Measurements from ENCODE around the gene TAS2R1.

TAS2R1 gene

GRCh38 chr5:9630251-9630650 is at the start of gene TAS2R1:
TAS2R1 (minus strand) TSS chr5:9630351; CDS start chr5:9630032, 319 bp downstream.
- no peak for DNase-seq

DNA sequence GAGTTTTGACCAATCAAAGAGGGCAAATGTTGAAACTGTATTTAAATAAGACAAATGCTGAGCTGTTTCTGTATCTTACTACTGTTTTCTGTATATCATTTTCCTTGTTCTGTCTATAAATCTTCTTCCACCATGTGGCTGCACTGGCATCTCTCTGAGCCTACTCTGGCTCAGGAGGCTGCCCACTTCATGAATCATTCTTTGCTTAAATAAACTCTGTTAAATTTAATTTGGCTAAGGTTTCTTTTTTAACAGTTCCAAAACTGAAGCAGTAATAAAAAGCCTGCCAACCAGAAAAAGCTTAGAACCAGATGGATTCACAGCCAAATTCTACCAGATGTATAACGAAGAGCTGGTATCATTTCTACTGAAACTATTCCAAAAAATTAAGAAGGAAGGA is 40.2 kb upstream of the TAS2R1 start:
- DNase-seq = no peak

DNA sequence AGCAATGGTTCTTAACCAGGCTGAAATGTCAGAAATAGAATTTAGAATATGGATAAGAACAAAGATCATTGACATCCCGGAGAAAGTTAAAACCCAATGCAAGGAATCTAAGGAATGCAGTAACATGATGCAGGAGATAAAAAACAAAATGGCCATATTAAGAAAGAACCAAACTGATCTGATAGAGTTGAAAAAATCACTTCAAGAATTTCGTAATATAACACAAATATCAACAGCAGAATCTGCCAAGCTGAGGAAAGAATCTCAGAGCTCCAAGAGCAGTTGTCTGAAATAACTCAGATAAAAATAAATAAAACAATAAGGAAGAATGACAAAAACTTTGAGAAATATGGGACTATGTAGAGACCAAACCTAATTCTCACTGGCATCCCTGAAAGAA is 37.8 kb upstream of the TAS2R1 start:
- no peak for DNase-seq

GRCh38 chr5:9663891-9664290 is 33.7 kb upstream of the TAS2R1 start:
- no peak for DNase-seq

DNA sequence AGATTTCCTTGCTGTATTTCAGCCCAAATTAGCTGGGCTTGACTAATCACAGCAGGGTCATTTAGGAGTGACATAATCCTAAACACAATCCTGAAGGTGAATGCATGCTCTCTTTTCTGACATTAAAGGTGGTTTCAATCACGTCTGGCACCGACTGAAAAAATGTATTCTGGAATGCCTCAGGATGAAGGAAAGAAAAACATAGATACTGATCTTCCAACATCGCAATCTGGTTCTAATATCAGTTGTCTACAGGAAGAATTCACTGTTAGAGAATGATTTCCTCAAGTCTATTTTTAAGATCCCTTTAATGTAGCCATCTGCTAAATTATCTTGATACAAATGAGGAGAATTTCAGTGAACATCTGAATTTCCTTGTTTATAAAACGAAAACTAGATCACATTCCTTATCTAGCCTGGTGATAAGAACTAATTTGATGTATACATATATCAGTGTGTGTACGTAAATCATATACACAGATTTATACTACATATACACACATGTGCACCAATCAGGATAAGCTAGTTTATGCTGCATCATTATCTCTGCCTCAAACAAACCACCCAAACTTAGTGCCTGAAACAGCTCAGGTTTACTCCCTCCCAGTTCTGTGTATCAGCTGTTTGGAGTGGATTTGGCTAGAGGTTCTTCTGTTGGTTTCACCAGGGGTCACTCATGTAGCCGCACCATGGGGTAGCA is 31.3 kb upstream of the TAS2R1 start:
- DNase-seq = no peak

- no peak for DNase-seq
Observed at GRCh38 chr5:9658706-9659105, 28.6 kb upstream of the TAS2R1 start.

GRCh38 chr5:9657819-9658218 is 27.7 kb upstream of the TAS2R1 start:
- DNase-seq = no peak

DNA sequence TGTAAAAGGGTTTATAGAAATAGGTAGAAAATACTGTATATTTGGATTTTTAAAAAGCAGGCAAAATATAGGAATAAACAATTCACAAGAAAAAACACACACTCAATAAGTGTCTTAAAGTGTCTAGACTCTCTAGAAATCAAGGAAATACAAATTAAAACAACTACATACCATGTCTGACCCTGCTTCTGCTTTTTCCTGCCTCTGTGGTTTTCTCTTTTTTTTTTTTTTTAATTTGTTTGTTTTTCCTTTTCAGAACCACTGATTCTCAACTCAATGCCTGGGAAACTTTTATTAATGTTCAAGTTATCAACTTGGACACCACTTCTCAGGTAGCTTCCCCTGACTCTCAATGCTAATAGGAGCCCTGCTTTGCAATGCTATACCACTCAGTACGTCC is 25.5 kb upstream of the TAS2R1 start:
- DNase-seq = no peak

GRCh38 chr5:9654886-9655285 is 24.7 kb upstream of the TAS2R1 start:
- no peak for DNase-seq

DNA sequence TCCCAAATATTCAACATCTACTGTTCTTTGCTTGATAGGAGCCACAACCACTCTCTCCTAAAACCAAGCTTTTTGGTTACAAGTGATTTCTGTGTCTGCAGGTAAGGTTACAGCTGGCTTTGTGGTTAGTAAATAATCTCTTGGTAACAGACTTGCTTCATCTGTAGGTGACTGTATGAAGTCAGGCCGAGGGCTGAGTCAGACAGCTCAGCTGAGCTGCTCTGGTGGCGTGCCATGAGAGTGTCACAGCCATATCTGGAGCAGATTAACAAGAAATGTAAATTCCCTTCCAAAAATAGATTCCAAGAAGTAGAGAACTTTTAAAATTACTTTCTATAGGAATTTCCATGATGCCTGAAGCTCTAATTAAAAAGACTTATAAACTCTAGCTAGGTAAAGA is 23.7 kb upstream of the TAS2R1 start:
- no peak for DNase-seq

- no peak for DNase-seq
Observed at GRCh38 chr5:9653061-9653460, 22.9 kb upstream of the TAS2R1 start.

DNA sequence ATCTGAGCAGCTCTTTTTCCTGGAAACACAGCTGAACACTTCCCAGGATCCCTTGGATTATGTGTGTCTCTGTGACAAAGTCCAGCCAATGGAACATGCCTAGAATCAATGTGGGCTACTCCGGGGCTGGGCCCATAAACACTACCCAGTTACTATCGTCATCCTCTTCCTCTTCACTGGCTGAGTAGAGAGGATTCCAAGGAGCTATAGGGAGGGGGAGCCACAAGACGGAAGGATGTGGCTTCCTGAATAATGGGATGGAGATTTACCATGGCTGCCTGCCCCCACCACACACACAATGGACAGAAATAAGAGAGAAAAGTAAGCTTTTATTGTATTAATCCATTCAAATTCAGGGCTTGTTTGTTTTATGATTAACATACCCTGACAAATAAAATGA is 22.1 kb upstream of the TAS2R1 start:
- DNase-seq = no peak

DNA sequence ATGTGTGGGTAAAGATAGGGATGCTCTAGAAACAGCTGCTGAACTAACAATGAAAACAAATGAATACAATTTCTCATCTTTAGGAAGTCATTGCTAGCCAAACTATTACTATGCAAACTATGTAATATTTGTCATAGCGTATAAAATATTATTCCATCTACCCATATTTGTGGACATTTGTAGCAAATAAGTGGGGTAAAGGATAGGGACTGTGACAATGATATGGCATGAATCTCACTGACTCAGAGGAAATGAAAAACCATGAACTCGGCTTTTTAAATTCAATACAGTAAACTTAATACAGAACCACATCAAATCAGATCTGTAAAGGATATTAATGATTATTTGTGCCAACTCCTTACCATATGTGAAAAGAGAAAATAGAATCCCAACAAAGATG is 16.7 kb upstream of the TAS2R1 start:
- DNase-seq = no peak

- DNase-seq = no peak
Observed at GRCh38 chr5:9644630-9645029, 14.5 kb upstream of the TAS2R1 start.

GRCh38 chr5:9642621-9643020 is 12.5 kb upstream of the TAS2R1 start:
- no peak for DNase-seq

- no peak for DNase-seq
Observed at GRCh38 chr5:9641806-9642355, 11.7 kb upstream of the TAS2R1 start.

- no peak for DNase-seq
Observed at GRCh38 chr5:9632495-9632894, 2.3 kb upstream of the TAS2R1 start.

GRCh38 chr5:9627541-9627940 is 2.6 kb downstream of the TAS2R1 start:
- DNase-seq = no peak

GRCh38 chr5:9626955-9627354 is 3.2 kb downstream of the TAS2R1 start:
- no peak for DNase-seq

DNA sequence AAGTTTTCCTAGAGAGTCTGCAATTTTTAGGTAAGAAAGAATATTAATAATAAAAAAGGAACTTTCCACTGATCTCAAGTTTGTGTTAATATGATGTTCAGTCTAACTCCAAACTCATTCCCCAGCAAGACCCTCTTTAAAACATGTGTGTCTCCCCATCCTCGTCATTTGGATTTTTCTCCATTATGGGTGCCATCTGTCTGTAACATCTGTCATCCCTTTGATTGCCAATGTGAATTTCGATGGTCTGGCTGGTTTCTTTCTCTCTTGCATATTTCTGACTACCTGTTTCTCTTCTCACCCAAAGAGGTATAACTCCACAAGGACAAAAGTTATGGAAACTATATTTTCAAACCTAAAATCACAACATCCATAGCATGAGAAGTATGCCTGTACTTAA is 4.4 kb downstream of the TAS2R1 start:
- no peak for DNase-seq

- no peak for DNase-seq
Observed at GRCh38 chr5:9625286-9625685, 4.9 kb downstream of the TAS2R1 start.

GRCh38 chr5:9624196-9624947 is 5.8 kb downstream of the TAS2R1 start:
- DNase-seq = no peak

DNA sequence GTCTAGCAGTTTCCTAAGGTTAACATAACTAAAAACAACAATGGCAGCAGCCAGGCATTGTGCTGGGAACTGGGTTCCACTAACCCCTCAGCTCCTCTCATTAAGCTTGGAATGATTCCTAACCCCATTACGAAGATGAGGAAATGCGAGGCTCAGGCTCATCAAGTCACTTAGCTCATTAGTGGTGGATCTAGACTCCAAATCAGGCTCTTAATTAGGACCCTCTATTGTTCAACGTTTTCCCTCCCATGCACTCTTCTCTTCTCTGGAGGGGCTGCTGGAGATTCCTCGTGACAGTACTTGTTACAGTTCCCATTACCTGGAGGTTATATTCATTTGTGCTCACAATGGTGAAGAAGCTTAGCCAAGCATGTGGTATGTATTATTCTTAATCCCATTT is 6.5 kb downstream of the TAS2R1 start:
- DNase-seq = no peak

- no peak for DNase-seq
Observed at GRCh38 chr5:9622971-9623421, 7.2 kb downstream of the TAS2R1 start.

Data from stimulated activated CD8-positive, alpha-beta memory T cell treated with anti-CD3 and anti-CD28 coated beads, Interleukin-4, amount 100 ng/mL, for 48 hours (primary cell).